GM21423 (cell line): Measurements from ENCODE around the gene MED16.

ENCODE experiments used
- ATAC-seq: cut with Tn5 transposase; IDR thresholded peaks from one replicate; pipeline ENCODE4 v1.9.1; 2021; ENCODE audit warnings: mild to moderate bottlenecking, moderate library complexity; ENCODE audit not compliant: unreplicated experiment

MED16 gene

DNA sequence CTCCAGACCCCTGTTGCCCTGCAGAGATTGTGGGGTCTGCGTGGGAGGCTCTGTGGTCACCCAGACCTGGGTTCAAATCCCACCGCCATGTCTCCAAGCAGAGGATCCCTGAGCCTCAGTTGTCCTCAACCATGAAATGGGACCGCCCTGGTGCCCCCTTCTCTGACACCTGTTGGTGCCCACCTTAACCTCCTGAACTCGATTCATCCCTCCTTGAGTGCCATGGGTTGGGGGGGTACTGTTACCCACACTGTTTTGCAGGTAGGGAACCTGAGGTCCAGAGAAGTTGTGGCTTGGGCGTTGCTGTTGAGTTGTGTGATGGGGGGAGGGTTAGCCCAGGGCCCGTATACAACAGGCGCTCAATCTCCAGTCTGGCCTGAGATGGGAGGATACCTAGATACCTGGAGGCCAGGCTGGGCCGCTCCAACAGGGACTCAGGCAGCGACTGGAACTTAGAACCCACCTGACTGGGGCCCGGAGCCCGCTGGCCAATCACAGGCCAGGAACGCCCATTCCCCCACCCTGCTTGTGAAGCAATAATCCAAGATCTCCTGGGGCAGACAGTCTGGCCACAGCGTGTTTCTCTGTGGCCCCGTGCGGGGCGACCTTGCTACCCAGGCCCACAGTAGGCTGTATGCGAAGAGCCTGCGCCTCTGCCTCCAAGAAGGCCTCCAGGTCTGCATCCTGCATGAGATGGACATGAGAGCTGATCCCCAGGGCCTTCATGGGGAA lies 35.6 kb upstream of the MED16 start:
- ATAC-seq, result no peak

DNA sequence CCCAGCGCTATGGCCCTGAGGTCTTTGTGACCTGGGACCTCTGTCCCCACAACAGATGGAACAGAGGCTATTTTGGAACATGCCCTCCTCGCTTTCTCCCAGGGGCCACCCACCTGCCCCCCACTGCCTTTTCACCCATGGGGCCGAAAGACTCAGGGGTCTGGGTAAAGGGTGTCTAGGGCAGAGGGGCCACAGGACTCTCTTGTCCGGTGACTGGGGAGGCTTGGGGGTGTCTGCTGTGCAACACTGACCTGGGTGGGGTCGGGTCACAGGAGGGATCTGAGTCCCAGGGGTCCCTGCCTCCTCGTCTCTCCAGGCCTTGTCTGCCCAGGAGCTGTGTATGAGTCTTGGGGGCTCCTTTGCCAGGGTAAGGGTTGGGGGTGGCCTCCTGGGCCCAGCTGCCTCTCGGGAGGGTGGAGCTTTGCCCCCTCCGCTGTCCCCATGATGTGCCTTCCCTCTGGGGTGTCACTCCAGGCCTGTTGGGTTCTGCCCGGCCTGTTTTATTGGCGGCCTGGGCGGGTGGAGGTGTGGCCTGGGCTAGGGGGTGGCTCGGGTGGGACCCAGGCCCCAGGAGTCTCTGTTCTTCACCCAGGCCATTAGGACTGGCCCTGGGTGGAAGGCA lies 34.9 kb upstream of the MED16 start:
- no peak for ATAC-seq

DNA sequence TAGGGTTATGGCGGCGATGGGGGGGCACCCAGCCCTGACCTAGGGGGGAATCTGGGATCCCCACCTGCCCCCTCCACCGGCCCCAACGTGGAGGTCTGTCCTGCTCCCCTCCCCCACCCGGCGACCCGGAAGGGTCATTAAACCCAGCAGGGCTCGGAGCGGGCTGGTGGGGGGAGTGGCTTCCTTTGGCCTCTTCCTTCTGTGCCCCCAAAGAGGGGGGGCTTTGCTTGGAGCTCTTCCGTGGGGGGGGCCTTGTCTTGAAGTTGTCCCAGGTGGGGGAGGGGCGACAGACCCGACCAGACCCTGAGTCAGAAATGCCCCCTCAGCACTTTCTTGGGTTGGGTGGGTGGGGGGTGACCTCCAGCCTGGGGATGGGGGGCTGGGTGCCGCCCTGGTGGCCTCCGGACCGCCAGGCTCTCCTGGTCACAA lies 34.4 kb upstream of the MED16 start:
- ATAC-seq, result no peak

DNA sequence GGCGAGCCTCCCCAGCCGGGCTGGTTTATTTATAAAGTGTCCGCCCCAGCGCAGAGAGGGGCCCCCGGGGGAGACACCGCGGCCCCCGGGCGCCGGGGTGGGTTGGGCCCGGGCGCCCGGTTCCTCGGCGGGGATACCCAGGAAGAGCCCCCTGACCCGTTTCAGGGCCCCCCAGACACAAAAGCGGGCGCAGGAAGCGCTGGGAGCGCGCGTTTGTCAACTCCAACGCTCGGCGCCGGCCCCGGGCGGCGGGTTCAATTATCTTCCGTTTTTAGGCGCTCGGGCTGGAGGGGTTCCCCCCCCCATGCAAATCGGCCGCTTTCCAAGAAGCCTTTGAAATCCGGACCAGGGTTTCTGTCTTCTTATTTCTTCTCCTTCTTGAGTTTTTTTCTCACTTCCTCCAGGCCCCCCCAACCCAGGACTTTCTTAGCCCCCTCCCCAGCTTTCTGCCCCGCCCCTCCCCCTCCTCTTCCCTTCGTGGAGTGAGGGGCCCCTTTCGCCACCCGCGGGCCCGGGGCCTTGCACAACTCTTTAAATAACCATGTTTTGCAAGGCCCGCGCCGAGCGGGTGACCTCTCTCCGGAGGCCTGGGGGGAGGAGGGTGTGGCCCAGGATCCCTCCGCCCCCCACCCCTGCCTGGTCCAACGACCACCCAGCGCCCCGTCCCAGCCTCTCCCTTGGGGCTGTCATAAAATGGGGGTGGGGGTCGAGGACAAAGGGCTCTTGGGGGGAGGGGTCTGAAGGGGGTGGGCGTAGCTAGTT lies 33.8 kb upstream of the MED16 start:
- ATAC-seq, result no peak

DNA sequence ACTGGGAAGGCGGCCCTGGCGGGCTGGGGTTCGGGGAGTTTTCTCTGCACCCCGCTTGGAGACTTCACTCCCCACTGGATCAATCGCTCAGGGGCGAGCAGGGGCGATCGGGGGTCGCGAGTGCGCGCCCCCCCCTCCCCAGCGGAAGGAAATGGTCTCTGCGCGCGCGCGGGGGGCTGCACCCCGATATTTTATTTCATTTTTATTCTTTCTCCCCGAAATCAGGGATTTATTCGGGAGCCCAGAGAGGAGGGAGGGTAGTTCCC lies 33.3 kb upstream of the MED16 start:
- ATAC-seq, result no peak

DNA sequence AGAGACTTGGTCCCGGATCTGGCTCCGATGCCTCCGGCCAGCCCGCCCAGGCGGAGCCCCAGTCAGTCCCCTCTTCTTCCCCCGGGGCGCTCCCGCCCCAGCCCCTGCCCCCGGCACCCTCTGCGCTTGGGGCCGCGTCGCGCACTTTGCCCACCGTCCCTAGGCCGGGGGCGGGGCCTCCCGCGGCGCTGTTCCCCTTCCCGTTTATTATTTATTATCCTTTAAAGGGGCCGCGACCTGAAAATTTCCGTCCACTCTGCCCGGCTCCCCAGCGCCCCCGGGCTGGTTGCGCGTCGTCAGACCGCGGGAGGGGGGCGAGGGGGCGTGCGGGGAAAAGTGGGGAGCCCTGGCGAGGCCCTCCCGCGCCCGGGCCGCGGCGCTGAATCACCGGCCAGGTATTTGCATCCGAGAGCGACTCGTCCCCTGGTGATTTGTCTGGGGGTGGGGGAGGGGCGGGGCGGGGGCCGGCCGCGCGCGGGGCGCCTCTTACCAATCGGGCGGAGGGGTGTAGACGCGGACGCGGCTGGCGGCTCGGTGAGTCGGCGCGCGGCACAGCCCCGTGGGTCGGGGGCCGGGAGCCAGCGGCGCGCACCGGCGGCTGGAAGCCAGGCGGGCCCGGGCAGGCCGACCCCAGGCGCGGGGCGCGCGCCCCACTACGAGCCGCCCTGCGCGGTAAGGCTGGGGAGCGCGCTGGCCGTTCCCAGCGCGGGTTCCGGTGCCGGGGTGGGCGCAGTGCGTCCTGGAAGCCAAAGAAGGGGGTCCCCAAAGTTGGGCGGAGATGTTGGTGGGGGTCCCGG lies 32.7 kb upstream of the MED16 start, which contains the start of gene ARID3A:
ARID3A (plus strand) TSS at position 510 of the 797 bp plus-strand sequence. CDS start 3,494 bp downstream, outside the sequence.
- ATAC-seq, result peak; percentile 58

DNA sequence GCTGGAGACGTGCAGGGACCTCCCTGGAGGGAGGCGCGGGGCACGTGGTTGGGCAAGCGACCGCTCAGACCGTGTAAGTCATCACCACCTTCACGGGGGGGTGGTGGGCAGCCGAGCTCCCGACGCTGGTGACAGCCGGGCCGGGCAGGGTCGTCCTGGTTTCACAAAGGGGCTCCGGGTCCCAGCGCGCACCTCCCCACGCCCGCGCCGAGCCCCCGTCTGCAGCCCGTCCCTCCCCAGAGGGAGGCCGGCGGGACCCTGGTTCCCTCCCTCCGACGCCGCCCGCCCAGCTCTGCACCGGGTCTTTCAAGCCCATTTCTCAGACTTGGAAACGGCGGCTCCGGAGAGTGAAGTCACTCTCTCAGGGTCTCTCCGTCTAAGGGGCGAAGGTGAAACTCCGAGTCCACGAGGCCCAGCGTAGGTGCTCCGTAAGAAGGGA lies 32.1 kb upstream of the MED16 start:
- ATAC-seq, result peak; percentile 31

DNA sequence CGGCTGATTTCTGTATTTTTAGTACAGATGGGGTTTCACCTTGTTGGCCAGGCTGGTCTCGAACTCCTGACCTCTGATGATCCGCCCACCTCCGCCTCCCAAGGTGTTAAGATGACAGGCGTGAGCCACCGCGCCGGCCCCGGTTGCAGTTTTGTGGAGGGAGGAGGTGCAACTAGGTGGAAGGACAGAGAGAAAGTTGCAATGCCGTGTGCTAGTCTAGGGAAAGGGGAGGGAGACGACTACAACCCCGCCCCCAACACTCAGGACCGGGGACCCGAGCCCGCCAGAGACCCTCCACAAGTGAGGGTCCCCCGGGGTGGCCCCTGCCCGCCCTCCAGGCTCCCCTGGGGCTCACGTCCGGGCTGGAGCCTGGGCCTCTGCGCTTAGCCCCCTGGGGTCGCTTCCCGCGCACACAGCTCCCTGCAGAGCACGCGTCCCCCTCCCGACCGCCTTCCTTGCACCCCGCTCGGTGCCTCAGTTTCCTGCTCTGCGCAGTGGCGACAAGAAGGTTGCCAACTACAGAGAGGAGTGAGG lies 31.6 kb upstream of the MED16 start:
- no peak for ATAC-seq

DNA sequence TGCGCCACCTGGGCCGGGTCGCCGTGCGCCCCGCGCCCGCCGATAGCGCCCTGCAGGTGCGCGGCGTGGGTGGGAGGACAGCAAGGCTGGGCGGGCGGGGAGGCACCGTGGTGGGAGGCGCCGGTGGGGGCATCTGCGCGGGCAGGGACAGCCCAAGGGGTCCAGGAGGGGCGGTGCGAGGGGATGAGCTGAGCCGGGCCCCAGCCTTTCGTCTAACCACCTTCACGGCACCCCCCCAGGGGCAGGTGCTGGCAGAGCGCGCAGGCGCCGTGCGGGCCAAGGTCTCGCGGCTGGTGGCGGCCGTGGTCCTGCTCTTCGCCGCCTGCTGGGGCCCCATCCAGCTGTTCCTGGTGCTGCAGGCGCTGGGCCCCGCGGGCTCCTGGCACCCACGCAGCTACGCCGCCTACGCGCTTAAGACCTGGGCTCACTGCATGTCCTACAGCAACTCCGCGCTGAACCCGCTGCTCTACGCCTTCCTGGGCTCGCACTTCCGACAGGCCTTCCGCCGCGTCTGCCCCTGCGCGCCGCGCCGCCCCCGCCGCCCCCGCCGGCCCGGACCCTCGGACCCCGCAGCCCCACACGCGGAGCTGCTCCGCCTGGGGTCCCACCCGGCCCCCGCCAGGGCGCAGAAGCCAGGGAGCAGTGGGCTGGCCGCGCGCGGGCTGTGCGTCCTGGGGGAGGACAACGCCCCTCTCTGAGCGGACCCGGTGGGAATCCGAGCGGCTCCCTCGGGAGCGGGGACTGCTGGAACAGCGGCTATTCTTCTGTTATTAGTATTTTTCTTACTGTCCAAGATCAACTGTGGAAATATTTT lies 27.3 kb upstream of the MED16 start:
- ATAC-seq, result no peak

DNA sequence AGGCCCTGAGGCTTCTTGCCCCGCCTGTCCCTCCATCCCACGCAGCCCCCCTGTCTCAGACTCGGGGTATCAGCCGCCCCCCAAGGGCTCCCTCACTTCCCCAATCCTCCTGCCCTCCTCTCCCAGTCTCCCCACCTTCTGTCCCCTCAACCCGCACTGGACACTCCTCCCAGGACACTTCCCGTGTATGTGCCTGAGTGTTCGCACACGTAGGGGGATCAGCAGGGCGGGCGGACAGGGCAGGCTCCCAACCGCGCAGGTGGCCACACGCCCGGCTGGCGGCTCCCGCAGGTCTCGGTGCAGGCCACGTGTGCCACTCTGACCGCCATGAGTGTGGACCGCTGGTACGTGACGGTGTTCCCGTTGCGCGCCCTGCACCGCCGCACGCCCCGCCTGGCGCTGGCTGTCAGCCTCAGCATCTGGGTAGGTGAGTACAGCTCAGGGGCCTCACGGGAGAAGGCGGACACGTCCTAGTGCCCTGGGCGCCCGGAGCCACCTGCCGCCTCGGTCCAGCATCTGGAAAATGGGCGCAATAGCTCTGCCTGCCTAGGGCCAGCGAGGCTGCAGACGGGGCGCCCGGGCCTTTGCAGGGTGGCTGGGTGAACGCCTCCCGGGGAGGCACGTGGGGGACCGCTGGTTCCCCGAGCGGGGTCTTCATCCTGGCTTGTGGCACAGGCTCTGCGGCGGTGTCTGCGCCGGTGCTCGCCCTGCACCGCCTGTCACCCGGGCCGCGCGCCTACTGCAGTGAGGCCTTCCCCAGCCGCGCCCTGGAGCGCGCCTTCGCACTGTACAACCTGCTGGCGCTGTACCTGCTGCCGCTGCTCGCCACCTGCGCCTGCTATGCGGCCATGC lies 26.4 kb upstream of the MED16 start:
- ATAC-seq, result no peak

DNA sequence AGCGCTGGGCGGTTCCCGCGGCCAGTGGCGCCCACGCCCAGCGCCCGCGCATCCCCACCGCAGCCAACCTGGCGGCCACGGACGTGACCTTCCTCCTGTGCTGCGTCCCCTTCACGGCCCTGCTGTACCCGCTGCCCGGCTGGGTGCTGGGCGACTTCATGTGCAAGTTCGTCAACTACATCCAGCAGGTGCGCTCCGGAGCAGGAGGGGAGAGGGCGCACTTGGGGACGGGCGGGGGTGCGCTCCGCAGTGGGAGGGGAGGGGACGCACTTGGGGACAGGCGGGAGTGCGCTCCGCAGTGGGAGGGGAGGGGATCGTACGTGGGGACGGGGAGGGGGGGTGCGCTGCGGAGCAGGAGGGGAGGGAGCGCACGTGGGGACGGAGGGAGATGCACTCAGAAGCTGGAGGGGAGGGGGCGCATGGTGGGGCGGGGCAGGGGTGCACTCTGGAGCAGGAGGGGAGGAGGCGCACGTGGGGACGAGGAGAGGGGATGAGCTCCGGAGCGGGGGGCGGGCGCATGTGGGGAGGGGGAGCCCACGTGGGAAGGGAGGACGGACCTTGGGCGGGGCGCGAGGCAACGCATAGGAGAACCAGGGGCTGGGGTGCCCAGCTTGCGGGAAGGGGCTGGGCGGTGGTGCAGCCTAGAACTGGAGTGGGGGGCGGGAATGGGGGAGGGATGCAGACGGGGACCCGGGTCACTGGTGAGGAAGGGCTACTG lies 25.7 kb upstream of the MED16 start:
- no peak for ATAC-seq

DNA sequence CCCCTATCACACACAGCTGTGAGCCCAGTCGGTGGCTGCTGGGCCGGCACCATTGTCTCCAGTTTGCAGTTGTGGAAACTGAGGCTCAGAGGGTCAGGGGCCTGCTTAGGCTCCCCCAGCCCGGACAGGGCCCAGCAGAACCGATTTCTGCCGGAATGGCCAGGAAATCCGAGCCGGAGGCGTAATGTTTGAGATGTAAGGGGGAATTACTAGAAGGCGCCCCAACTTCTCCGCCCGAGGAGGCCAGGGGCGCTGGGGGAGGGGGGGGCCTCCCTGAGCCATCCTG lies 25.1 kb upstream of the MED16 start:
- ATAC-seq, result no peak

DNA sequence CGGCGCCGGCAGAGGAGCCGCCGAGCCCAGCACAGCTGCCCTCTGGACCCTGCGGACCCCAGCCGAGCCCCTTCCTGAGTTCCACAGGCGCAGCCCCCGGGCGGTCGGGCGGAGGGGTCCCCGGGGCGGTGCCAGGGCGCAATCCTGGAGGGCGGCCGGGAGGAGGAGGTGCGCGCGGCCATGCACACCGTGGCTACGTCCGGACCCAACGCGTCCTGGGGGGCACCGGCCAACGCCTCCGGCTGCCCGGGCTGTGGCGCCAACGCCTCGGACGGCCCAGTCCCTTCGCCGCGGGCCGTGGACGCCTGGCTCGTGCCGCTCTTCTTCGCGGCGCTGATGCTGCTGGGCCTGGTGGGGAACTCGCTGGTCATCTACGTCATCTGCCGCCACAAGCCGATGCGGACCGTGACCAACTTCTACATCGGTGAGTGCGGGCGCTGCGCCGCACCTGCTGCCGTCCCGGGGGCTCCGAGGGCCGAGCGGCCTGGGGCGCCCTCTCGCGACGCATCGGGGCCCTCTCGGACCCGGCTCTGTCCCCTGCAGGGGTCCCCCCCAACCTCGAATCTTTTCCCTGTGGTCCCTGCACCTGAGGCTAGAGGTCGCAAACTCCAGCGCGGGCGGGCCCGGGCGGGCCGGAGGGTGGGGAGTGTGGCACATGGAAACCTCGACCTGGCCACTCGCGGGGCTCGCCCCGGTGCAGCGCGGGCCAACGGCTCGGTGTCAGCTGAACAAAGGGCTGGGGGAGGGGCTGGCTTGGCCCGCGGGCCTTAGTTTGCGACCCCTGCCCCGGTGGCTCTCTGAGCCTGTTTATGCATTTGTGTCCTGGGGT lies 24.6 kb upstream of the MED16 start, which contains the start of gene KISS1R:
KISS1R (plus strand) TSS at position 11 of the 829 bp plus-strand sequence; CDS start at position 181, 170 bp downstream.
- no peak for ATAC-seq

DNA sequence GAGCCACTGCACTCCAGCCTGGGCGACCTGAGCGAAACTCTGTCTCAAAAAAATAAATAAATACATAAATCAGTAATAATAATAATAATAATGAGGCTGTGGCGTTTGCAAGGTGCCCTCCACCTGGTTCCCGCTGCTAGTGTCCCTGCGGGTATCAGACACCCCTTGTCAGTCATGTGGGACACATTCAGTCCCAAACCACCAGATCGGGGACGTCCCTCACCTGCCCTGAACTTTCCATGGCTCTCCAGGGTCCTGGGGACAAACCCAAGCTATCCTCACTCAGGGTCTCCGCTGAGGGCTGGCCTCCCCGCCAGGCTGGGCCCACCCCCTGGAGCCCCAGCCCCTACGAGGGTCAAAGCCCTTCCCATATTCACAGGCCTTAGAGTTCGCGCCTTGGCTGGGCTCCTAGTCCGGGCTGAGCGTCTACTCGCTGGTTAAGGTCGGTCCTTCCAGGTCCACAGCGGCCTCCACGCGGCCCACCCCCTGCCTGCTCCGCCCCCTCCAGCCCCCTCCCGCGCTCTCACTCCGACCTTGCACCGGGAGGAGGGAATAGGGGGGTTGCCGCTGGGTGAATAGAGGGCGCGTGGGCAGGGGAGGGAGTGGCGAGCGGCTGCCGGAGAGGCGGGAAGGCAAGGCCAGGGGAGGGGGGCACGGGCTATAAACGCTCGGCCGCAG lies 23.8 kb upstream of the MED16 start:
- ATAC-seq, result no peak

DNA sequence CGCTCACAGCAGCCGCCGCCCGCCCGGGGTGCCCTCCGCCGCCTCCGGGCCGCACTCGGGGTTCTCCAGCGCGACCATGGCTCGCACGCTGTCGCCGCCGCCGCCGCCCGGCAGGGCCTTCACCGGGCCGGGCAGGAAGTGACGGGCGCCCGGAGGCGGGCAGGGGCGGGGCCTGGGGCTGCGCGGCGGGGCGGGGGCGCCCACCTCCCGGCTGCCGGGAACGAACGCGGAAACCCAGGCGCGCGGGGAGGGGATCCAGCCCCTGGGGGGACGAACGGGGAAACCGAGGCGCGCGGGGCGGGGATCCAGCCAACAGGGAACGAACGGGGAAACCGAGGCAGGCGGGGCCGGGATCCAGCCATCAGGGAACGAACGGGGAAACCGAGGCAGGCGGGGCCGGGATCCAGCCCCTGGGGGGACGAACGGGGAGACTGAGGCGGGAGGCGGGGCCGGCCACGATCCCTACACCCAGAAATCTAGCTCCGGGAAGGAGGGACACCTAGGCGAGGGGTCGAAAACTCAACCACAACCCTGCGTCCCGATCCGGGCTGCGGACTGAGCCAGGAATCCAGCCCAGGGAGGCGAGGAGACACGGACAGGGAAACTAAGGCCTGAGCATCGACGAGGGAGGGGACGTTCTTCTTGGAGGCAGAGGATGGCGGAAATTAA lies 20.2 kb upstream of the MED16 start, which contains the start of gene R3HDM4:
R3HDM4 (minus strand) TSS at position 140 of the 669 bp plus-strand sequence; CDS start at position 78, 62 bp downstream.
- peak; percentile 47 for ATAC-seq
